ENCODE data around the gene FRMD3. TPM values are rescaled to one million over a fixed set of nuclear protein-coding genes. Genes with fewer than 3 reads are reported as not detected.

The FRMD3 gene
- total RNA-seq, 4 donors from 2014 or later: 10.4 to 19.6 (median 16.4) TPM

GRCh38 chr9:83509402-83509801 lies 28.8 kb downstream of the FRMD3 start:
- no peak for TF ChIP-seq CTCF (IDR thresholded peaks at IDR 0.05; ENCODE audit: low read depth)

GRCh38 chr9:83508067-83508466 lies 30.1 kb downstream of the FRMD3 start:
- no peak for TF ChIP-seq CTCF (IDR thresholded peaks at IDR 0.05; ENCODE audit: low read depth)

GRCh38 chr9:83505282-83505681 lies 32.9 kb downstream of the FRMD3 start:
- TF ChIP-seq CTCF (IDR thresholded peaks at IDR 0.05; ENCODE audit: low read depth): no peak

GRCh38 chr9:83503866-83504265 lies 34.3 kb downstream of the FRMD3 start:
- no peak for TF ChIP-seq CTCF (IDR thresholded peaks at IDR 0.05; ENCODE audit: low read depth)

GRCh38 chr9:83501565-83501964 lies 36.6 kb downstream of the FRMD3 start:
- no peak for TF ChIP-seq CTCF (IDR thresholded peaks at IDR 0.05; ENCODE audit: low read depth)

- TF ChIP-seq CTCF (IDR thresholded peaks at IDR 0.05; ENCODE audit: low read depth): no peak
Observed at GRCh38 chr9:83497441-83497840, 40.8 kb downstream of the FRMD3 start.

GRCh38 chr9:83491995-83492394 lies 46.2 kb downstream of the FRMD3 start:
- no peak for TF ChIP-seq CTCF (IDR thresholded peaks at IDR 0.05; ENCODE audit: low read depth)
